ENCODE results near the gene TPRX1.
A peak's percentile ranks its signal among the peaks of the same experiment; 100 is the strongest.
"Not testable (repeated sequence)": the region's sequence is repeated elsewhere in the genome, so short reads cannot be mapped to it uniquely, and the experiment has no call there.

The TPRX1 gene

DNA sequence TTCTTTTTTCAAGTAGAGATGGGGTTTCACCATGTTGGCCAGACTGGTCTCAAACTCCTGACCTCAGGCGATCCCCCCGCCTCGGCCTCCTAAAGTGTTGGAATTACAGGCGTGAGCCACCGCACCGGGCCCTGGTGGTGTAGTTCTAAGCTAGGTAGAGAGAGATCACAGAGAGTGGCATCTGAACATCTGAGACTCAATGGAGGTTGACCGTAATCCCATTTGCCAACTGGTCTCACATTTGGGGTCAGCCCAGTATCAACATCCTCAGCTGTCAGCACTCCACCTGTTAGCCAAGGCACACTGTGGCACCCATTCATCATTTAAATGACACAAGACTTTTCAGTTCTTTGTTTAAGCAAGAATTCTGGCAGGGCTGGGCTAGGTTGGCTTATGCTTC is 17.8 kb downstream of the TPRX1 start:
- no peak overlapping the region for H3K27ac ChIP-seq
- H3K4me1 ChIP-seq = no peaks in the 10 kb centered on the region
- H3K4me3 ChIP-seq = no peak overlapping the region
- H3K27me3 ChIP-seq = no peaks in the 10 kb centered on the region
- H3K36me3 ChIP-seq = peaks cover 57% of the 10 kb centered on the region
- H3K4me2 ChIP-seq = no peak overlapping the region
- no peak overlapping the region for H3K9ac ChIP-seq
- no peak for TF ChIP-seq Cebpa-rat (IDR thresholded peaks at IDR 0.05)
- H4K20me1 ChIP-seq = no peaks in the 10 kb centered on the region; the same call in 1 of the 2 replicates
- H3K9me3 ChIP-seq = no peaks in the 10 kb centered on the region

DNA sequence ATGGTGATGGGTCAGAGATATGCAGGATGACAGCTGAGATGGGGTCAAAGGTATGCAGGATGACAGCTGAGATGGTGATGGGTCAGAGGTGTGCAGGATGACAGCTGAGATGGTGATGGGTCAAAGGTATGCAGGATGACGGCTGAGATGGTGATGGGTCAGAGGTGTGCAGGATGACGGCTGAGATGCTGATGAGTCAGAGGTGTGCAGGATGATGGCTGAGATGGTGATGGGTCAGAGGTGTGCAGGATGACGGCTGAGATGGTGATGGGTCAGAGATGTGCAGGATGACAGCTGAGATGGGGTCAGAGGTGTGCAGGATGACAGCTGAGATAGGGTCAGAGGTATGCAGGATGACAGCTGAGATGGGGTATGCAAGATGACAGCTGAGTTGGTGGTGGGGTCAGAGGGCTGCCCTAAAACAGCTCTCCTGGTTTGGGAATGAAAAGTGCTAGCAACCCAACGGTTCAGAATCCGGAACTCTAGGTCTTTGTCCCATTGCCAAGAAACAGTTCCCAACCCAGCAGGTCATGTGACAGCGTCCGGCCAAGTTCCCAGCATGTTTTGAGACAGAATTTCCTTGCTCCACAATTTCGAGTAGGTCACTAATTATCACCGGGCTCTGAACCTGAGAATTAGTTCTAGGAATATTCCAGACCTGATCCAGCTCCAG is 22.6 kb downstream of the TPRX1 start:
- Histone ChIP-seq H3K9me3 (no peaks in the 10 kb centered on the region), H4K20me1 (peaks cover 7% of the 10 kb centered on the region; the same call in 1 of the 2 replicates), H3K36me3 (peaks cover 62% of the 10 kb centered on the region), H3K4me1 (peaks cover 24% of the 10 kb centered on the region), H3K27me3 (no peaks in the 10 kb centered on the region), H3K4me2 (no peak overlapping the region), H3K27ac (no peak overlapping the region), H3K4me3 (no peak overlapping the region), H3K9ac (no peak overlapping the region)
- no peak for TF ChIP-seq Cebpa-rat (IDR thresholded peaks at IDR 0.05)

GRCh38 chr19:47780215-47780551 is 24.2 kb downstream of the TPRX1 start:
- no peak overlapping the region for H3K4me3 ChIP-seq
- no peak overlapping the region for H3K27ac ChIP-seq
- no peak overlapping the region for H3K9ac ChIP-seq
- peak overlapping the region; percentile 97 for H3K4me2 ChIP-seq
- peaks cover 47% of the 10 kb centered on the region for H3K36me3 ChIP-seq
- H3K9me3 ChIP-seq = no peaks in the 10 kb centered on the region
- H3K4me1 ChIP-seq = peaks cover 24% of the 10 kb centered on the region
- peaks cover 7% of the 10 kb centered on the region; the same call in 1 of the 2 replicates for H4K20me1 ChIP-seq
- H3K27me3 ChIP-seq = no peaks in the 10 kb centered on the region
- TF ChIP-seq Cebpa-rat (IDR thresholded peaks at IDR 0.05) = no peak

DNA sequence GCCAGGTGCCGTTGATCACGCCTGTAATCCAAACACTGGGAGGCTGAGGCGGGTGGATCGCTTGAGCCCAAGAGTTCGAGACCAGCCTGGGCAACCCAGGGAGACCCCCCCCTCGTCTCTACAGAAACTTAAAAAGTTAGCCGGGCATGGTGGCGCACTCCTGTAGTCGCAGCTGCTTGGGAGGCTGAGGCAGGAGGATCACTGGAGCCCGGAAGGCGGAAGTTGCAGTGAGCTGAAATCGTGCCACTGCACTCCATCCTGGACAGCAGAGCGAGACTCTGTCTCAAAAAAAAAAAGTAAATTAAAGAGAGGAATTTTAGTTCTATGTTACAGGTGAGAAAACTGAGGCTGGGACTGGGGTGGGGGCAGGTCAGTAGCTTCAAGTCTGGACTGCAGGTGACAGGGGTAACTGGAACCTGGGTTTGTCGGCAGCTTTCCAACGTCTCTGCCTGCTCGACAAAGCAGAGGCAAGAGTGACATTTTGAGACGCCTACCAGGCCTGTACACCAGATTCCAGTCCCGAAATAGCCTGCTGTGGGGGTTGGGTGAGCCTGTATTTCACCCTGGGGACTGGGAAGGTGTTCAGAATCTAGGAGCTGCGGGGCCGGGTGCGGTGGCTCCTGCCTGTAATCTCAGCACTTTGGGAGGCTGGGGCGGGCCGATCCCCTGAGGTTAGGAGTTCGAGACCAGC is 24.7 kb downstream of the TPRX1 start:
- Histone ChIP-seq H3K9me3 (no peaks in the 10 kb centered on the region), H3K36me3 (peaks cover 41% of the 10 kb centered on the region), H3K9ac (peak overlapping the region; percentile 96; the same call in 1 of the 2 replicates), H3K4me1 (peaks cover 24% of the 10 kb centered on the region), H3K27me3 (no peaks in the 10 kb centered on the region), H3K4me3 (peak overlapping the region; percentile 80), H3K4me2 (peak overlapping the region; percentile 97), H3K27ac (no peak overlapping the region), H4K20me1 (peaks cover 7% of the 10 kb centered on the region; the same call in 1 of the 2 replicates)
- no peak for TF ChIP-seq Cebpa-rat (IDR thresholded peaks at IDR 0.05)

GRCh38 chr19:47778954-47779351 is 25.4 kb downstream of the TPRX1 start:
- peak overlapping the region; percentile 97 for H3K4me2 ChIP-seq
- H3K4me1 ChIP-seq = peaks cover 24% of the 10 kb centered on the region
- H3K27ac ChIP-seq = peak overlapping the region; percentile 98
- H3K27me3 ChIP-seq = no peaks in the 10 kb centered on the region
- H3K4me3 ChIP-seq = peak overlapping the region; percentile 80
- TF ChIP-seq Cebpa-rat (IDR thresholded peaks at IDR 0.05) = no peak
- peaks cover 7% of the 10 kb centered on the region; the same call in 1 of the 2 replicates for H4K20me1 ChIP-seq
- no peaks in the 10 kb centered on the region for H3K9me3 ChIP-seq
- H3K36me3 ChIP-seq = peaks cover 34% of the 10 kb centered on the region
- peak overlapping the region; percentile 96 for H3K9ac ChIP-seq

DNA sequence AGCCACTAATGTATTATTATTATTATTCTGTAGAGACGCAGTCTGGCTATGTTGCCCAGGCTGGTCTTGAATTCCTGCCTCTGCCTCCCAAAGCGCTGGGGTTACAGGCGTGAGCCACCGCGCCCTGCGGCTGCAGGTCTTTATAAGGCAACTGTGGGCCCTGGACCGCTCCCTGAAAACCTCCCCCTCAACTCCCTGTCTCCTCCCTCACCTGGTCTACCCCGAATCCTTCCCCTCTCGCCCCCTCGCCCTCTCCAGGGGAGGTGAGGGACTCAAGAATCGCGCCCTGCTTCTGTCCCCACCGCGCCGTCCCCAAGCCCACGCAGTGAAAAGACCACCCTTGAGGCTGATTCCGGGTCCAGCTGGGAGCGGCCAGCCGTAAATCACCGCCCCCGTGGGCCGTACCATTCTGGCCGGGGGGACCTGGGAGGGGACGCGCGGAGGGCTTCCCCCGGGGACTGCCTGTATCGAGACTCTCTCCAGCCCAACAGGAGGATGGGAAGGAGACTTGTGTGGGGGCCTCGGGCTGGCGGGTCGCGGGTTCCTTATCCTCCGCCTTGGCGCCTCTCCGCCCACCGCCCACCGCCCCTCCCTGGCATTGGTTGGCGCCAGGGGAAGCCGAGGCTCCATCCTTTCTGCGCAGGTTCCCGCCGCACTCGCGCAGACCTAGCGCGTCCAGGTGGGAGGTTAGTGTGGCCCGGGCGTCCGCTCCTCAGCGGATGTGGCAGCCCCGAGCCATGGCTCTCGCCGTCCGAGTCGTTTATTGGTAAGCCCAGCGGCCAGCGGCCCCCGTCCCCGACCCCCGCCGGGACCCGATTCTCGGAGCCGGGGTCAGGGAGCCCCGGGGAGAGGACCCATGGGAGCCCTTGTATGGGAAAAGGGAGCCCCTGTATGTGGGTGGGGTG is 26.1 kb downstream of the TPRX1 start, which contains the start of gene SELENOW:
Gene SELENOW (plus strand): TSS at position 655 of the 905 bp plus-strand sequence. CDS start 83 bp downstream, at position 738.
- Histone ChIP-seq H3K36me3 (peaks cover 28% of the 10 kb centered on the region), H4K20me1 (peaks cover 7% of the 10 kb centered on the region; the same call in 1 of the 2 replicates), H3K9ac (peak within 1 kb of the TSS; percentile 96)

GRCh38 chr19:47777245-47778048 is 26.9 kb downstream of the TPRX1 start:
- H3K9me3 ChIP-seq, H4K20me1 ChIP-seq, H3K27me3 ChIP-seq: not testable (repeated sequence)
- Histone ChIP-seq H3K4me3 (peak overlapping the region; percentile 80), H3K4me1 (peaks cover 24% of the 10 kb centered on the region), H3K4me2 (peak overlapping the region; percentile 97), H3K36me3 (peaks cover 19% of the 10 kb centered on the region), H3K9ac (peak overlapping the region; percentile 96; the same call in 1 of the 2 replicates), H3K27ac (peak overlapping the region; percentile 98; the same call in 1 of the 2 replicates)

More for the DNA sequence above, 26.1 kb downstream of the TPRX1 start, which contains the start of gene SELENOW:
- H3K9me3 ChIP-seq = no peaks in the 10 kb centered on the region
- no peaks in the 10 kb centered on the region for H3K27me3 ChIP-seq
- no peak for TF ChIP-seq Cebpa-rat (IDR thresholded peaks at IDR 0.05)
- H3K4me1 ChIP-seq = peaks cover 24% of the 10 kb centered on the region
- H3K4me3 ChIP-seq = peak within 1 kb of the TSS; percentile 80
- H3K4me2 ChIP-seq = peak within 1 kb of the TSS; percentile 97
- peak within 1 kb of the TSS; percentile 98 for H3K27ac ChIP-seq

GRCh38 chr19:47776568-47776967 is 27.8 kb downstream of the TPRX1 start:
- Histone ChIP-seq H3K36me3 (peaks cover 10% of the 10 kb centered on the region), H3K4me1 (peaks cover 24% of the 10 kb centered on the region), H3K9ac (no peak overlapping the region), H4K20me1 (0 out of 2 replicates have a peak, but pooled peaks cover 7% of the 10 kb centered on the region), H3K27ac (no peak overlapping the region), H3K4me3 (no peak overlapping the region), H3K9me3 (no peaks in the 10 kb centered on the region), H3K27me3 (no peaks in the 10 kb centered on the region), H3K4me2 (no peak overlapping the region)
- no peak for TF ChIP-seq Cebpa-rat (IDR thresholded peaks at IDR 0.05)

DNA sequence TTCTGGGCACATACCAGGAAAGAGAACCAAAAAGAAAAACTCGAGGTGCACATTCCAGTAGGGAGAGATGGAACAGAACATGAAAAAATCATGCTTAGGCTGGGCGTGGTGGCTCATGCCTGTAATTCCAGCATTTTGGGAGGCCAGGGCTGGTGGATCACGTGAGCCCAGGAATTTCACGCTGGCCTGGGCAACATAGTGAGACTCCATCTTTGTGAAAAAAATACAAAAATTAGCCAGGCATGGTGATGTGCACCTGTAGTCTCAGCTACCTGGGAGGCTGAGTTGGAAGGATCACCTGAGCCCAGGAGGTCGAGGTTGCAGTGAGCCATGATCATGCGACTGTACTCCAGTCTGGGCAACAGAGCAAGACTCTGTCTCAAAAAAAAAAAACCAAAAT is 33.1 kb downstream of the TPRX1 start:
- H3K27ac ChIP-seq, H3K4me2 ChIP-seq: not testable (repeated sequence)

More for the DNA sequence above, 33.1 kb downstream of the TPRX1 start:
- not testable (repeated sequence) for H3K27me3 ChIP-seq, H3K9ac ChIP-seq, H3K4me3 ChIP-seq, H4K20me1 ChIP-seq, H3K9me3 ChIP-seq, H3K36me3 ChIP-seq, H3K4me1 ChIP-seq

Measured in BLaER1 (cell line).